HUDEP-2 (cell line): ENCODE measurements around the gene ZNF383.
"Not testable (repeated sequence)": the region's sequence is repeated elsewhere in the genome, so short reads cannot be mapped to it uniquely, and the experiment has no call there.

Experiments
- DNase-seq, 76 experiments: peaks; one replicate each; lab custom pipeline; 2025; ENCODE audit not compliant: unreplicated experiment in 76 of 76; lab: John Stamatoyannopoulos, UW

The ZNF383 gene

DNA sequence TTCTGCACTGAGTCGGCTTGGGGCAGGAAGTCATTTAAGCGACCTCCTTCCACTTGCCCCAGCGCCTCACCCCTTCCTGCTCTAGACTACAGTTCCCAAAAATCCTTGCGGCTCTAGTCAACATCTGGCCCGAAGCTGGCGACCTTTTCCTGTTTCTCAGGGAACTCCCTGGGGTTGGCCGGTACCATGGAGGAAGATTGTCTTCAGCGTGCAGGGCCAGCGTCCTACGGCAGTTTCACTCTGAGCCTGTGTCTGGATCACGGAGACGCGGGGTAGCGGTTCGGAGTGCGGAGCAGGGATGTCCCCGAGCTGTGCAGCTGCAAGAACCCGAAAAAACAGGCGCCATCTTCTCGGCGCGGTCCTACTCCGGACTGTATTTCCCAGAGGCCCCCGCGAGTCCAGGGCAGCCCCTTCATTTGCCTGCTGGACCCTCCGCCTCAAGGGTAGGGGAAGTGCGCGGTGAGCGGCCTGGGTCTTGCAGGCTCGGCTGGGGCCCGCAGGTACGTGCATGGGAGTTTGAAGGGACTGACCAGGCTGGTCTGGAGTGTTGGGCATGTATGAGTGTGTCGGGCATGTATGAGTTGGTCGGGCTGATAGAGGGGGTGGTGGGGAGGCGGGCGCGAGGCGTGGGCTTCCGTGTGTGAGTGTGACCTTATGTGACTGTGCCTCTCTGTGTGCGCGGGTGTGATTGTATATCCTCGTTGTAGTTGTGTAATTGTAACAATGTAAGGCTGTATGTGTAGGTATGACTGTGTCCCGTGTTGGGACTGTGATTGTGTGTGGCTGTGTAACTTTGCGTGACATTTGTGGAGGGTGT is at the start of gene ZNF383:
ZNF383 (plus strand) TSS at position 440 of the 817 bp plus-strand sequence. CDS start 12,240 bp downstream, outside the sequence.
- peak; percentile 46 to 99 (median 89) for DNase-seq

DNA sequence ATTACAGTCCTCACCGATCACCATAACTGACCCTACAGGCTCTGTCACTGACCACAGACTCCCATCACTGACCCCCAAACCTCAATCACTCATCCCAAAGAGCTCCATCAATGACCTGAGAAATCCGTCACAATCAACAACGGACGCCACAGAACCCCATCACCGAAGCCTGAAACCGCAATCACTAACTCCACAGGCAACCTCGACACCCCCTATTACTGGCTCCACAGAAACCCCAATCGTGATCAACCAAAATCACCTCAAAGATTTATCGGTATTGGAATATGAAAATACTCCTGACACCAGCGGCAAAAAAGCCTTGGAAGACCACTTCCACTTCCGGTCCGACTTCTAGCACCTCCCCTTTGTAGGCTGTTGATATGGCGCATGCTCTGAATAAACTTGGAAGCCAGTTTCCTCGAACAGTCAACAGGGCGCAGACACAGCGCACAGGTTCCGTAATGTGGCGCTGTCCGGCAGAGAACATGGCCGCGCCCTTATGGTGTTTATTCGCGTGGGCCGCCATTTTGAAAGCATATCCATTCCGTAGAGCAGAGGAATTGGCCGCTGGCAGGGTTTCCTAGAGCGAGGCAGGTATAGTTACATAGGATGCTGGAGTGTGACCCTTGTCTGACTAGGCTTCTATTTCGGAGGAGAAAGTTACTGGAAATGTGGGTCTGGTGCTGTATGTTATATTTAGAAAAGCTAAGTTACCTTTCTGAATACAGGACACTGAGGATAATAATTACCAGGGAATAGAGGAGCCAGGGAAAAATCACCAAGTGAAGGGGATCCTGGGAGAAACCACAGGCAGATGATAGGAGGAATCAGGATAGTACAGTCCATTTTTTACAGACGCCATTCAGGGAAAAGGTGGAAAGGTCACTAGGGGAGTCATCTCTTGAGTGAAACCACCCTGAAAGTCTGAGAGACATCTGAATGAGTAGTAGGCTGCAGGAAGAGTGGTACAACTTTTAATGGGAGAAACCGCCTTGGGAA is 45.3 kb upstream of the ZNF383 start, which contains the start of gene ZNF585A:
ZNF585A (minus strand) TSS at position 328 of the 999 bp plus-strand sequence. CDS start 2,785 bp downstream, outside the sequence.
- DNase-seq = peak; percentile 49 to 98 (median 93)

DNA sequence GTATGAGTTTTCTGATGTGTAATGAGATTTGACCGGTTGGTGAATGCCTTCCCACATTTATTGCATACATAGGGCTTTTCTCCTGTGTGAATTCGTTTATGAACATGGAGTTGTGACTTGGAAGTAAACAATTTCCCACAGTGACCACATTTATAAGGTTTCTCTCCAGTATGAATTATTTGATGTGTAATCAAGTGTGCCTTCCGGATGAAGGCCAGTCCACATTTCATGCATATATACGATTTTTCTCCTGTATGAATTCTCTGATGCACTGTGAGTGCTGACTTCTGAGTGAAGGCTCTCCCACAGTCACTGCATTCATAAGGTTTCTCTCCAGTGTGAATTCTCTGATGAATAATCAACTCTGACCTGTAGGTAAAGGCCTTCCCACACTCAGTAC is 31.9 kb upstream of the ZNF383 start:
- not testable (repeated sequence) for DNase-seq

DNA sequence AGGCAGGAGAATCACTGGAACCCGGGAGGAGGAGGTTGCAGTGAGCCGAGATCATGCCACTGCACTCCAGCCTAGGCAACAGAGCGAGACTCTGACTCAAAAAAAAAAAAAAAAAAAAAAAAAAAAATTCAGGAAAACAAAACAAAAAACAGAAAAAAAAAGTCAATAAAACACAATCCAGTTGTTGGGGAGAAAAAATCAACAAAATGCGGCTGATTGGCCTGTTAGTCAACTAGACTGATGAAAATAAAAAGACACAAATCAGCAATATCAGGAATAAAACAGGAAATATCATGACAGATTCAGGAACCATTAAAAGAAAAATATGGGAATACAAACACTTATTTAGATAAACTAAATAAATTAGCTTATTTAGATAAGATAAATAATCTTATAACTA is 22.8 kb upstream of the ZNF383 start:
- not testable (repeated sequence) for DNase-seq

DNA sequence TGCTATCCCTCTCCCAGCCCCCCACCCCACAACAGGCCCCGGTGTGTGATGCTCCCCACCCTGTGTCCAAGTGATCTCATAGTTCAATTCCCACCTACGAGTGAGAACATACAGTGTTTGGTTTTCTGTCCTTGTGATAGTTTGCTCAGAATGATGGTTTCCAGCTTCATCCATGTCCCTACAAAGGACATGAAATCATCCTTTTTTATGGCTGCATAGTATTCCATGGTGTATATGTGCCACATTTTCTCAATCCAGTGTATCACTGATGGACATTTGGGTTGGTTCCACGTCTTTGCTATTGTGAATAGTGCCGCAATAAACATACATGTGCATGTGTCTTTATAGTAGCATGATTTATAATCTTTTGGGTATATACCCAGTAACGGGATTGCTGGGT is 20.9 kb upstream of the ZNF383 start:
- DNase-seq = not testable (repeated sequence)

DNA sequence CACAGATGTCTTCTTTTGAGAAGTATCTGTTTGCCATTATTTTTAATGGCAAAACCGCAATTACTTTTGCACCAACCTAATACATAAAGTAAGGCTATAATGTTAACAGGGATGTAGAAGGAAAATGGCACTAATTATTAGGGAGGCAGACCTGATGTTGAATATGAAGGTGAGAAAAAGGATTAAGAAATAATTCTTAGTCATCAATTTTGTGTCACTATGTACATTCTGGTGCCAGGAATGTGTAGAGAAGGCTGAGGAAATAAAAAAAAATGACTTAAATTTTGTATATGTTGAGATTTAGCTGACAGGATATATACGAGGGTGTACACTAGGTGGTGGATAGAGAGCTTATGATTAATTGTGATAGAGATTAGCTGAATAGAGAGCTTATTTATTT is 20.2 kb upstream of the ZNF383 start:
- no peak for DNase-seq

DNA sequence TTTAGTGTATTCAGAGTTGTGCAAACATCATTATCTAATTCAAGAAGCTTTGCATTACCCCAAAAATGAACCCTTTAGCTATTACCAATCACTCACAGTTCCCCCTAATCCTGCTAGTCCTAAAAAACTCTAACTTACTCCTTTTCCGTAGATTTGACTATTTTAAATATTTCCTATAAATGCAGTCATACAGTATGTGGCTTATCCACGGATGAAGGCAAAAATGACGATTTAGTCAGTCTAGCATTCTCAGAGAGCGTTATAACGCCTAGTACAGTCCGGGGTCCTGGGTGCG is 587 bp upstream of the ZNF383 start:
- DNase-seq = peak in 1 of 76 experiments; percentile 39

DNA sequence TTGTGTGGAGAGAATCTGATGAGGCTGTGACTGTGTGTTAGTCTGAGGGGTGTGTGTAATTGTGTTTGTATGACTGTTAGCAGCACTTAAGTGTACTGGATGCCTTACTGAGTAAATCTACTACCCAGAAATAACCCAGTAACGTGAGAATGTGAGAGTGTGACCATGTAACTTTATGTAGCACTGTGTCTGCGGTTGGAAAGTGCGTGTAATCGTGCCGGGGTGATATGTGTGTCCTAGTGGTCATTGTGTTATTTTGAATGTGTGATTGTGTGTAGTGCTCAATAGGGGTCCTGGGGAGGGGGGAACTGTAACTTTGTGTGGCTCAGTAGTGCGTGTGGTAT is 550 bp downstream of the ZNF383 start:
- DNase-seq = peak in 1 of 76 experiments; percentile 22

DNA sequence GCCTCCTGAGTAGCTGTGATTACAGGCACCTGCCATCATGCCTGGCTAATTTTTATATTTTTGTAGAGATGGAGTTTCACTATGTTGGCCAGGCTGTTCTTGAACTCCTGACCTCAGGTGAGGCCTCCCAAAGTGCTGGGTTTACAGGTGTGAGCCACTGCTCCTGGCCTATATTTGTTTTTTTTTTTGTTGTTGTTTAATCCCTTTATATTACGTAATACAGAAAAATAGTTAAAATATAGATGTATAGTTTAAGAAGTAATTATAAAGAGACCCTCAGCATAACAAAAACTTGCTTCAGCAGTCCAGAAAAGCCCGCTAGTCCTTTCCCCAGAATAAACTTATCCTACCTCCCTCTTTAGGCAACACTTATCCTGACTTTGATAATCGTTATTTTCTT is 2.4 kb downstream of the ZNF383 start:
- DNase-seq = no peak

DNA sequence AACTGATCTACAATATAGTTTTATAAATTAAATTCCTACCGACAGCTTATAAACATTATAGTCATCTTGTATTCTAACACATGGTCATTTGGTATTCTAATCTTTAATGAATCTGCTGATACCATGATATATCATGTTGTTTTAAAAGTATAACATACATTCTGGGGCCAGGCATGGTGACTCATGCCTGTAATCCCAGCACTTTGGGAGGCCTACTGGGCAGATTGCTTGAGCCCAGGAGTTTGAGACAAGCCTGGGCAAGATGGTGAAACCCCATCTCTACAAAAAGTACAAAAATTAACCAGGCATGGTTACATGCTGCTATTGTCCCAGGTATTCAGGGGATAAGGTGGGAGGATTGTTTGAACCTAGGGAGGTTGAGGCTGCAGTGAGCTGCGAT is 3.1 kb downstream of the ZNF383 start:
- no peak for DNase-seq

DNA sequence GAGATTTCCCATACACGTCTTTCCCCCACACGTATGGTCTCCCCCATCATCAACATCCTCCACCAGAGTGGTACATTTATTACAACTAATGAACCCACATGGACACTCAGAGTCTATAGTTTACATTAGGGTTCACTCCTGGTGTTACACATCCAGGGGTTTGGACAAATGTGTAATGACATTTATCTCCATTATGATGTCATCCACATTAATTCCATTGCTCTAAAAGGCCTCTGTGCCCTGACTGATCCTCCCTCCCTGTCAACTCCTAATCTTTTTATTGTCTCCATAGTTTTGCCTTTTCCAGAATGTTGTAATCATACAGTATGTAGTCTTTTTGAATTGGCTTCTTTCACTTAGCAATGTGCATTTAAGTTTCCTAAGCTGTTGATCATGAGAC is 8.2 kb downstream of the ZNF383 start:
- no peak for DNase-seq

DNA sequence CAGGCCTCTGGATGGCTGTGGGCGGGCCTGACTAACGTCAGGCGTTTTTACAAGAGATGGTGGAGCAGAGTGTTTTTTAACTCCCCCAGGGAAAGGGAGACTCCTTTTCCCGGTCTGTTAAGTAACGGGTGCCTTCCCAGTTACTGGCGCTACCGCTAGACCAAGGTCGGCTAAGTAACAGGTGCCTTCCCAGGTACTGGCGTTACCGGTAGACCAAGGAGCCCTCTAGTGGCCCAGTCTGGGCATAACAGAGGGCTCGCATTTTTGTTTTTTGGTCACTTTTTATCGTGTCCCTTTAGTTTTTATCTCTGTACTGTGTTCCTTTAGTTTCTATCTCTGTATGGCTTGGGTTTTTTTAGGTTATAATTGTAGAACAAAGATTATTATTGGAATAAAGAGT is 10.0 kb downstream of the ZNF383 start:
- peak in 32 of 76 experiments; percentile 2 to 37 (median 19) for DNase-seq

DNA sequence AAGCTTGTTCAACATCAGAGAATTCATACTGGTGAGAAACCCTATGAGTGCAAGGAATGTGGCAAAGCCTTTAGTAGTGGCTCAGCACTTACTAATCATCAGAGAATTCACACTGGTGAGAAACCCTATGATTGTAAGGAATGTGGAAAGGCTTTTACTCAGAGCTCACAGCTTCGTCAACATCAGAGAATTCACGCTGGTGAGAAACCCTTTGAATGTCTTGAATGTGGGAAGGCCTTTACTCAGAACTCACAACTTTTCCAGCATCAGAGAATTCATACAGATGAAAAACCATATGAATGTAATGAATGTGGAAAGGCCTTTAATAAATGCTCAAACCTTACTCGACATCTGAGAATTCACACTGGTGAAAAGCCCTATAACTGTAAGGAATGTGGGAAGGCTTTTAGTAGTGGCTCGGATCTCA is 25.2 kb downstream of the ZNF383 start:
- DNase-seq = no peak

DNA sequence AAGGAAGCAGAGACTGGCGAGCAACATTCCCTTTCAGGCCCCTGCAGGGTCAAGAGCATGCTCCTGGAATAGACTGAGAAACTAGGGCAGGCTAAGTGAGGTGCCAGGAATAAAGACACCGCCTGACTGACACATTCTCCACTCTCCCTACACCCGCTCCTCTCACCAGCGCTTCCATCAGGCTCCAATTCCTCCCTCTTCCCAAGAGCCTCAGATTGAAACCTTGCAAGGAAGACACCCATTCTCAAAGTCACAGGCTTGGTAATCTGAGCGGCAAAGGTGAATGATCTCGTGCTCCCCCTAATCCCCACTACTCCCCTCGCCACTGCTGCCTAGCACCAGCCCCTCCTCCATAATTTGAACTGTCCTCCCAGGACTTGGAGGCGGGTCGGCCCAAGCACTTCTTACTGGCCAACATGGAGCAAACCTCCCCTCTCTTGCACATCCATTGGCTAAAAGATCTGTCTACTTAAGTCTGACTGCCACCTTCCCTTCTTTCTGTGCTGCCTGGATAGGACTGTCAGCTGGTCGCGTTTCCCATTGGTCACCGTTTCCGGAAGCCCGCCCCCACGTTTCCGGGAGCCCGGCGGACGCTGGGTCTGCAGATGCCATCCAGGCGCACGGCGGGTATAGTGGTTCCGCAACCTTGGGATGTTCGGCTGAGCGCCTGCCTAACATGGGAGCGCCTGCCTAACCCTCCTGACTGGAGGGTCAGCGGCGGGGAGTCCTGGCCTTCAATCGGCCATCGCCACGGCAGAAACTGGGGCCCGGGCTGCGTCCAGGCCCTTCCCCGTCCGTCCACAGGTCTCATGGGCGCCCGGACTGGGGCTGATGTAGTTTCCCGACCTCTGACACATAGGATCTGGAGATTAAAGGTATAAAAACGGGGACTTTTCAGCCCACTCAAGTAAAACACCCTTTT is 33.6 kb downstream of the ZNF383 start:
- peak in 13 of 76 experiments; percentile 1 to 31 (median 12) for DNase-seq

DNA sequence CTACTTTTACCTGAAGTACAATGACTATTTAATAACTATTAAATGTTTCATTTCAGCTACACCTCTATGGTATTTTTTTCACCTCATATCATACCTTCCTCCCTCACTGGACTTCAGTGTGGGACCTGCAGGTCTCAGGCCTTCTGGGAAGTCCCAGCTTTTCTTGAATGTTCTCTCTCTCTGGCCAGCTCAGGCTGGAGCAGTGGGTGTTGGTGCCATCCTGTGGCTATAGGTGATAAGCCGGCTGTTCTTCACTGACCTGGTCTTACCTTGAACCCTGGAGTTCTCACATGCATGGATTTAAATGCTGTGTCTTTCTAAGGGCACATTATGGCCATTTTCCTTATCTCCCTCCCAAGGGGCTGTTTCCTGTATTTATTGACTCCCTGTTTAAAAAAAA is 45.0 kb downstream of the ZNF383 start:
- not testable (repeated sequence) for DNase-seq

DNA sequence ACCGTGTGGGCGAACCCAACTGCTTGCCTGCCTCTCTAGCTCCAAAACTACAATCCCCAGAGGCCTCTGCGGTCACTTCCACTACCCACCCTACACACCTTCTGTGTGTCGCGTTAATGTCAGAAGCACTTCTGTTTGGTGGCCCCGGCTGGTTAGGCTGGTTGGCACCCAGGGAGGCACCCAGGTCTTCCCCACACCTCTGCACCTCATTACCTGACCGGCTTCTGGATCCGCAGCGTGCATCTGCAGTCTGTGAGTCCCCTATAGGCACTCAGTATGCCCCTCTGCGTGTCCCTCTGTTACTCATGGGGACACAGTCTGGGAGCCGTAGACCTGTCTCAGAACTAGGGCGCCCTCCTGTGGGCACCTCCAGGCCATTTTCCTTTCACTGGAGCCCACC is 49.0 kb downstream of the ZNF383 start:
- not testable (repeated sequence) for DNase-seq

DNA sequence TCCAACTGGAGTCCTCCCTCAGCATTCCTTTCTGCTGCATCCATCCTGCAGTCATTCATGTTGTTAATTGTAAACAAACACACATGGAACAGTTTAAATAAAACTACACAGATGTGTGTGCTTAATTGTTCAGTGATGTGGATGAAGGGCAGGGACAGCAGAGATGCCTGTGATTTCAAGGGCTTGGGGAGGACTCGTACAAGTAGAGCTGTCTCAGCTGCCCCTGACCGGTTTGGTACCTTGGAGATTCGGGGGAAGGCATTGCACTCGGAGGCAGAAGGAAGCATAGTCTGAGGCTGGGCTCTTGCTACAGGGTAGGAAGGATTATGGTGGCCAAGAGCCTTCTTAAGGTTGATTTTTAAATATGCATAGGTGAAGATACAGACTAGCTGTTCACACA is 49.7 kb downstream of the ZNF383 start:
- DNase-seq = not testable (repeated sequence)

DNA sequence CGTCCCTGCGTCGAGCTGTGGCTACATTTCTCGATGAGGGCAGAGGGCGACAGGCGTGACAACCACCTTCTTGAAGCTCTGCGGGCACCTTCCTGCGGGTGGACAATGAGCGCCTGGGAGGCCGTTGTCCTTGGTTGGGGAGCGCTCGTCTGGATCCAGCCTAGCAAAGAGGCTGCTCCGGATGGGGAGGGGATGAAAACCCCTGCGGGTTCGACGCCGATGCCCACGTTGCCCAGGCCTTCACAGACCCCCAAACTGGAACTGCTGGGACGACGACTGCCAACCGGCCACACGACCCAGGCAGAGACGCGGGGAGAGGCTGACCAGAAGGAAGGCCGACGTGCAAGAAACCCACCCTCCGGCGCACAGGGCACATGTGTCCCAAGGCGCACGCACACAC is 62.6 kb downstream of the ZNF383 start:
- not testable (repeated sequence) for DNase-seq

DNA sequence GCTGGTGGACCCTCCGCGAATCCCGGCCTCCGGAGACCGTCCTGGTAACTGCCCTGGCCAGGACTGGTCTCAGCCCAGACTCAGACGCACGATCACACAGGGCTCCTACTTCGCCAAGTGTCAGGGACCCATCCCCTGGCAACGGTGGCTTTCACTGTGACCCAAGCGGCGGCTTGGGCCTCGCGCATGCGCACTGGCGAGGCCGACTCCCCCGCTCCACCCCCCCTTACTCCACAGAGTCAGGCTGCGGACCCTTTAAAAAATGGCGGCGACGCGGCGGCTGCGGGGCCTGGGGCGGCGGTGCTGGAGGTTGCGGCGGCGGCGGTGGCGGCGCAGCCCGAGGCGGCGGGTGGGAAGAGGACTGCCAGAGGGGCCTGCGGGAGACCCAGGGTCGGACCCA is 66.0 kb downstream of the ZNF383 start:
- DNase-seq = not testable (repeated sequence)

DNA sequence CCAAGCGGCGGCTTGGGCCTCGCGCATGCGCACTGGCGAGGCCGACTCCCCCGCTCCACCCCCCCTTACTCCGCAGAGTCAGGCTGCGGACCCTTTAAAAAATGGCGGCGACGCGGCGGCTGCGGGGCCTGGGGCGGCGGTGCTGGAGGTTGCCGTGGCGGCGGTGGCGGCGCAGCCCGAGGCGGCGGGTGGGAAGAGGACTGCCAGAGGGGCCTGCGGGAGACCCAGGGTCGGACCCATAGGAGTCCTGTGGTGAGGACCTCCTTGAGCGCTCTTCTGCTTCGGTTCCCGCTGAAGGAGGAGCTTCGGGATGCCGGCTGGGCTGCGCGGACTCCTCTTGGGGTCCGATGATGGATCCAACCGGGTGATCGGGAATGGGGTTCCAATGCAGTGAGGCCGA is 71.2 kb downstream of the ZNF383 start:
- not testable (repeated sequence) for DNase-seq
